ENCODE results near the gene PRELID1. TPM values are rescaled to one million over a fixed set of nuclear protein-coding genes. Genes with fewer than 3 reads are reported as not detected.

The PRELID1 gene
- total and polyA plus RNA-seq, 2 donors (not counting 3 experiments of a cell fraction or from before 2014, with no cell fraction given) = 201 to 293 TPM

GRCh38 chr5:177265395-177265794 lies 38.2 kb upstream of the PRELID1 start:
- Histone ChIP-seq H3K4me1 (ENCODE audit: control insufficient read depth, extremely low read depth, insufficient read depth, low read length) (no peaks in the 10 kb centered on the region), H4K20me1 (replicated peaks; ENCODE audit: control insufficient read depth, extremely low read depth, insufficient read depth, low read length) (no peaks in the 10 kb centered on the region), H3K4me3 (replicated peaks in 1 of 3; ENCODE audit: insufficient read depth in 1 of 3, low read depth in 1 of 3, low read length in 3 of 3) (no peak overlapping the region), H2AFZ (ENCODE audit: low read depth, low read length) (no peak overlapping the region), H3K79me2 (ENCODE audit: control insufficient read depth, insufficient read depth, low read length) (no peaks in the 10 kb centered on the region), H3K36me3 (ENCODE audit: control insufficient read depth in 2 of 2, extremely low read depth in 1 of 2, insufficient read depth in 2 of 2, low read length in 2 of 2) (peaks cover 20 to 22% of the 10 kb centered on the region in 2 experiments), H3K9me3 (replicated peaks; ENCODE audit: control insufficient read depth, insufficient read depth, low read length) (no peaks in the 10 kb centered on the region), H3K9me1 (replicated peaks; ENCODE audit: control insufficient read depth, extremely low read depth, insufficient read depth, low read length) (no peaks in the 10 kb centered on the region), H3K4me2 (ENCODE audit: insufficient read depth, low read length) (no peak overlapping the region), H3K9ac (replicated peaks; ENCODE audit: extremely low read depth, insufficient read depth, low read length) (no peak overlapping the region), H3K27me3 (ENCODE audit: control insufficient read depth in 2 of 2, insufficient read depth in 2 of 2, low read length in 2 of 2) (no peaks in the 10 kb centered on the region), H3K27ac (ENCODE audit: insufficient read depth, low read depth, low read length) (no peak overlapping the region)
- CTCF ChIA-PET = interaction anchor here (2.3 kb wide), 1 partner anchor 11 kb away, joined by 8 read pairs; no protein-coding TSS in a partner anchor
- FAIRE-seq = no peak
- BruUV-seq (replicated peaks) = no TSS peak
- no peak for DNase-seq (ENCODE audit: low read depth, low spot score)
- POLR2A ChIA-PET = no interaction called here
- intact Hi-C loops (cut with micrococcal nuclease) = no loop called here
- TF ChIP-seq POLR2AphosphoS5 (IDR thresholded peaks at IDR 0.05; ENCODE audit: insufficient read depth, low read depth, low read length) (no peak), CTCF (IDR thresholded peaks at IDR 0.05; ENCODE audit: extremely low read depth in 1 of 2, insufficient read depth in 1 of 2, low read depth in 1 of 2, low read length in 2 of 2) (no peak), FOS (IDR thresholded peaks at IDR 0.05; ENCODE audit: borderline replicate concordance, insufficient read depth, low read length) (no peak), JUN (IDR thresholded peaks at IDR 0.05; ENCODE audit: borderline replicate concordance, insufficient read depth, insufficient read length, low read depth) (no peak), GATA2 (IDR thresholded peaks at IDR 0.05; ENCODE audit: insufficient read depth, insufficient read length, low read depth, low read length) (no peak), POLR2A (IDR thresholded peaks at IDR 0.05; ENCODE audit: low read depth, low read length) (no peak), MYC (IDR thresholded peaks at IDR 0.05; ENCODE audit: low read depth, low read length) (no peak), EZH2 (IDR thresholded peaks at IDR 0.05; ENCODE audit: borderline replicate concordance, low read depth, low read length, severe bottlenecking) (no peak)
- TF ChIP-seq, protein P1, sequence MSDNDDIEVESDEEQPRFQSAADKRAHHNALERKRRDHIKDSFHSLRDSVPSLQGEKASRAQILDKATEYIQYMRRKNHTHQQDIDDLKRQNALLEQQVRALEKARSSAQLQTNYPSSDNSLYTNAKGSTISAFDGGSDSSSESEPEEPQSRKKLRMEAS (IDR thresholded peaks at IDR 0.05; ENCODE audit: insufficient read depth, insufficient read length) = no peak
- dilution Hi-C loops (cut with MboI; ENCODE audit: extremely low pct_ligation_motif_present, low sequenced_read_pairs) = no loop called here
